ENCODE measurements around the gene LARP4B. TPM values are rescaled to one million over a fixed set of nuclear protein-coding genes. Genes with fewer than 3 reads are reported as not detected.
A peak's percentile ranks its signal among the peaks of the same experiment; 100 is the strongest.

The LARP4B gene
- total and polyA plus RNA-seq, 2 of the 13 experiments (the other 11 are each of a cell fraction or from before 2014, with no cell fraction given) = 19.5 to 30.2 TPM

DNA sequence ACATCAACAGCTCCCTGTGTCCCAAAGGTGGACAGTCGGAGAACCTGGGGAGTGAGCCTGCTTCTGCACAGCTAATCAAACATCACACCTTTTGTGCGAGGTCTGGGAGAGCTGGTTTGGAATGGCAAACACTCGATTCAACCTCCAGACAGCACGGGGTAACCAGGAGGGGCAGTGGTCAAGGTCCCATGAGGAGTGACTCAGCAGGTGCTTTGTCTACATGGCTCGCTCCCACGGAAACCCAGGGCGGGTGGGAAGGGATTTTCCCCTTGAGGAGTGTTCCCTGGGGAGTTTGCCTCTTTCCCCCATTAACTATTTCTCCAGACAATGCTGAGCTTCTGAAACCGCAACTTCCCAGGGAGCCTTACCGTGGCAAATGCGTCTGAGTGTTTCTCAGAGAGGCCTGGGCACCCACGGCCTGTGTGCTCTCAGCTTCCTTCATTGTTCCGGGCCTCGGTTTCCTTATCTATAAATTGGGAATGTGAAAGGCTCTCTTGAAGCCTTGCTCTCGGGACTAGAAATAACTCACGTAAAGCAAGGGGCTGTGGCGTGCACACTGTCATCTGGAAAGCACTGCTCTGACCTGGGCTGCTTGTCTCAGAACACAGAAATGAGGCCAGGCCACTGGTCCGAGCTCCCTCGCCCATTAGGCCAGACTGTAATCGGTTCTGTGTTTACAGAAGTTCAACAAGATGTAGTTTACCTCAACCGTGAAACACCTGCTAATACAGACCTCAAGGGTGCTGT, 42.7 kb upstream of the LARP4B start (continued):
- peak; percentile 99 for TF ChIP-seq TBX2 (CRISPR knock-in tag; IDR thresholded peaks at IDR 0.05; ENCODE audit: borderline replicate concordance)
- TF ChIP-seq FOXO1 (CRISPR knock-in tag; IDR thresholded peaks at IDR 0.05) = peak; percentile 77
- TF ChIP-seq ZBTB38 (CRISPR knock-in tag; IDR thresholded peaks at IDR 0.05) = no peak
- no peak for TF ChIP-seq ZBTB21 (CRISPR knock-in tag; IDR thresholded peaks at IDR 0.05)
- TF ChIP-seq, protein P1, sequence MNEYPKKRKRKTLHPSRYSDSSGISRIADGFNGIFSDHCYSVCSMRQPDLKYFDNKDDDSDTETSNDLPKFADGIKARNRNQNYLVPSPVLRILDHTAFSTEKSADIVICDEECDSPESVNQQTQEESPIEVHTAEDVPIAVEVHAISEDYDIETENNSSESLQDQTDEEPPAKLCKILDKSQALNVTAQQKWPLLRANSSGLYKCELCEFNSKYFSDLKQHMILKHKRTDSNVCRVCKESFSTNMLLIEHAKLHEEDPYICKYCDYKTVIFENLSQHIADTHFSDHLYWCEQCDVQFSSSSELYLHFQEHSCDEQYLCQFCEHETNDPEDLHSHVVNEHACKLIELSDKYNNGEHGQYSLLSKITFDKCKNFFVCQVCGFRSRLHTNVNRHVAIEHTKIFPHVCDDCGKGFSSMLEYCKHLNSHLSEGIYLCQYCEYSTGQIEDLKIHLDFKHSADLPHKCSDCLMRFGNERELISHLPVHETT (CRISPR knock-in tag; conservative IDR thresholded peaks at IDR 0.05) = no peak
- TF ChIP-seq, protein P2, sequence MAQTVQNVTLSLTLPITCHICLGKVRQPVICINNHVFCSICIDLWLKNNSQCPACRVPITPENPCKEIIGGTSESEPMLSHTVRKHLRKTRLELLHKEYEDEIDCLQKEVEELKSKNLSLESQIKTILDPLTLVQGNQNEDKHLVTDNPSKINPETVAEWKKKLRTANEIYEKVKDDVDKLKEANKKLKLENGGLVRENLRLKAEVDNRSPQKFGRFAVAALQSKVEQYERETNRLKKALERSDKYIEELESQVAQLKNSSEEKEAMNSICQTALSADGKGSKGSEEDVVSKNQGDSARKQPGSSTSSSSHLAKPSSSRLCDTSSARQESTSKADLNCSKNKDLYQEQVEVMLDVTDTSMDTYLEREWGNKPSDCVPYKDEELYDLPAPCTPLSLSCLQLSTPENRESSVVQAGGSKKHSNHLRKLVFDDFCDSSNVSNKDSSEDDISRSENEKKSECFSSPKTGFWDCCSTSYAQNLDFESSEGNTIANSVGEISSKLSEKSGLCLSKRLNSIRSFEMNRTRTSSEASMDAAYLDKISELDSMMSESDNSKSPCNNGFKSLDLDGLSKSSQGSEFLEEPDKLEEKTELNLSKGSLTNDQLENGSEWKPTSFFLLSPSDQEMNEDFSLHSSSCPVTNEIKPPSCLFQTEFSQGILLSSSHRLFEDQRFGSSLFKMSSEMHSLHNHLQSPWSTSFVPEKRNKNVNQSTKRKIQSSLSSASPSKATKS (CRISPR knock-in tag; IDR thresholded peaks at IDR 0.05) = no peak
- TF ChIP-seq, protein P3, sequence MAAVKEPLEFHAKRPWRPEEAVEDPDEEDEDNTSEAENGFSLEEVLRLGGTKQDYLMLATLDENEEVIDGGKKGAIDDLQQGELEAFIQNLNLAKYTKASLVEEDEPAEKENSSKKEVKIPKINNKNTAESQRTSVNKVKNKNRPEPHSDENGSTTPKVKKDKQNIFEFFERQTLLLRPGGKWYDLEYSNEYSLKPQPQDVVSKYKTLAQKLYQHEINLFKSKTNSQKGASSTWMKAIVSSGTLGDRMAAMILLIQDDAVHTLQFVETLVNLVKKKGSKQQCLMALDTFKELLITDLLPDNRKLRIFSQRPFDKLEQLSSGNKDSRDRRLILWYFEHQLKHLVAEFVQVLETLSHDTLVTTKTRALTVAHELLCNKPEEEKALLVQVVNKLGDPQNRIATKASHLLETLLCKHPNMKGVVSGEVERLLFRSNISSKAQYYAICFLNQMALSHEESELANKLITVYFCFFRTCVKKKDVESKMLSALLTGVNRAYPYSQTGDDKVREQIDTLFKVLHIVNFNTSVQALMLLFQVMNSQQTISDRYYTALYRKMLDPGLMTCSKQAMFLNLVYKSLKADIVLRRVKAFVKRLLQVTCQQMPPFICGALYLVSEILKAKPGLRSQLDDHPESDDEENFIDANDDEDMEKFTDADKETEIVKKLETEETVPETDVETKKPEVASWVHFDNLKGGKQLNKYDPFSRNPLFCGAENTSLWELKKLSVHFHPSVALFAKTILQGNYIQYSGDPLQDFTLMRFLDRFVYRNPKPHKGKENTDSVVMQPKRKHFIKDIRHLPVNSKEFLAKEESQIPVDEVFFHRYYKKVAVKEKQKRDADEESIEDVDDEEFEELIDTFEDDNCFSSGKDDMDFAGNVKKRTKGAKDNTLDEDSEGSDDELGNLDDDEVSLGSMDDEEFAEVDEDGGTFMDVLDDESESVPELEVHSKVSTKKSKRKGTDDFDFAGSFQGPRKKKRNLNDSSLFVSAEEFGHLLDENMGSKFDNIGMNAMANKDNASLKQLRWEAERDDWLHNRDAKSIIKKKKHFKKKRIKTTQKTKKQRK (IDR thresholded peaks at IDR 0.05; ENCODE audit: low read length) = no peak
- TF ChIP-seq, protein P4, sequence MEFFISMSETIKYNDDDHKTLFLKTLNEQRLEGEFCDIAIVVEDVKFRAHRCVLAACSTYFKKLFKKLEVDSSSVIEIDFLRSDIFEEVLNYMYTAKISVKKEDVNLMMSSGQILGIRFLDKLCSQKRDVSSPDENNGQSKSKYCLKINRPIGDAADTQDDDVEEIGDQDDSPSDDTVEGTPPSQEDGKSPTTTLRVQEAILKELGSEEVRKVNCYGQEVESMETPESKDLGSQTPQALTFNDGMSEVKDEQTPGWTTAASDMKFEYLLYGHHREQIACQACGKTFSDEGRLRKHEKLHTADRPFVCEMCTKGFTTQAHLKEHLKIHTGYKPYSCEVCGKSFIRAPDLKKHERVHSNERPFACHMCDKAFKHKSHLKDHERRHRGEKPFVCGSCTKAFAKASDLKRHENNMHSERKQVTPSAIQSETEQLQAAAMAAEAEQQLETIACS (CRISPR knock-in tag; IDR thresholded peaks at IDR 0.05) = no peak
- no peak for TF ChIP-seq XBP1 (CRISPR knock-in tag; IDR thresholded peaks at IDR 0.05)
- TF ChIP-seq, protein P5, sequence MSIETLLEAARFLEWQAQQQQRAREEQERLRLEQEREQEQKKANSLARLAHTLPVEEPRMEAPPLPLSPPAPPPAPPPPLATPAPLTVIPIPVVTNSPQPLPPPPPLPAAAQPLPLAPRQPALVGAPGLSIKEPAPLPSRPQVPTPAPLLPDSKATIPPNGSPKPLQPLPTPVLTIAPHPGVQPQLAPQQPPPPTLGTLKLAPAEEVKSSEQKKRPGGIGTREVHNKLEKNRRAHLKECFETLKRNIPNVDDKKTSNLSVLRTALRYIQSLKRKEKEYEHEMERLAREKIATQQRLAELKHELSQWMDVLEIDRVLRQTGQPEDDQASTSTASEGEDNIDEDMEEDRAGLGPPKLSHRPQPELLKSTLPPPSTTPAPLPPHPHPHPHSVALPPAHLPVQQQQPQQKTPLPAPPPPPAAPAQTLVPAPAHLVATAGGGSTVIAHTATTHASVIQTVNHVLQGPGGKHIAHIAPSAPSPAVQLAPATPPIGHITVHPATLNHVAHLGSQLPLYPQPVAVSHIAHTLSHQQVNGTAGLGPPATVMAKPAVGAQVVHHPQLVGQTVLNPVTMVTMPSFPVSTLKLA (IDR thresholded peaks at IDR 0.05) = no peak
- TF ChIP-seq ZFP82 (CRISPR knock-in tag; IDR thresholded peaks at IDR 0.05; ENCODE audit: borderline replicate concordance) = no peak
- TF ChIP-seq, protein P6, sequence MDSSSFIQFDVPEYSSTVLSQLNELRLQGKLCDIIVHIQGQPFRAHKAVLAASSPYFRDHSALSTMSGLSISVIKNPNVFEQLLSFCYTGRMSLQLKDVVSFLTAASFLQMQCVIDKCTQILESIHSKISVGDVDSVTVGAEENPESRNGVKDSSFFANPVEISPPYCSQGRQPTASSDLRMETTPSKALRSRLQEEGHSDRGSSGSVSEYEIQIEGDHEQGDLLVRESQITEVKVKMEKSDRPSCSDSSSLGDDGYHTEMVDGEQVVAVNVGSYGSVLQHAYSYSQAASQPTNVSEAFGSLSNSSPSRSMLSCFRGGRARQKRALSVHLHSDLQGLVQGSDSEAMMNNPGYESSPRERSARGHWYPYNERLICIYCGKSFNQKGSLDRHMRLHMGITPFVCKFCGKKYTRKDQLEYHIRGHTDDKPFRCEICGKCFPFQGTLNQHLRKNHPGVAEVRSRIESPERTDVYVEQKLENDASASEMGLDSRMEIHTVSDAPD (CRISPR knock-in tag; IDR thresholded peaks at IDR 0.05) = peak; percentile 75
- TF ChIP-seq ASH2L (IDR thresholded peaks at IDR 0.05; ENCODE audit: insufficient read length, low read depth, low read length) = no peak
- TF ChIP-seq, protein P7, sequence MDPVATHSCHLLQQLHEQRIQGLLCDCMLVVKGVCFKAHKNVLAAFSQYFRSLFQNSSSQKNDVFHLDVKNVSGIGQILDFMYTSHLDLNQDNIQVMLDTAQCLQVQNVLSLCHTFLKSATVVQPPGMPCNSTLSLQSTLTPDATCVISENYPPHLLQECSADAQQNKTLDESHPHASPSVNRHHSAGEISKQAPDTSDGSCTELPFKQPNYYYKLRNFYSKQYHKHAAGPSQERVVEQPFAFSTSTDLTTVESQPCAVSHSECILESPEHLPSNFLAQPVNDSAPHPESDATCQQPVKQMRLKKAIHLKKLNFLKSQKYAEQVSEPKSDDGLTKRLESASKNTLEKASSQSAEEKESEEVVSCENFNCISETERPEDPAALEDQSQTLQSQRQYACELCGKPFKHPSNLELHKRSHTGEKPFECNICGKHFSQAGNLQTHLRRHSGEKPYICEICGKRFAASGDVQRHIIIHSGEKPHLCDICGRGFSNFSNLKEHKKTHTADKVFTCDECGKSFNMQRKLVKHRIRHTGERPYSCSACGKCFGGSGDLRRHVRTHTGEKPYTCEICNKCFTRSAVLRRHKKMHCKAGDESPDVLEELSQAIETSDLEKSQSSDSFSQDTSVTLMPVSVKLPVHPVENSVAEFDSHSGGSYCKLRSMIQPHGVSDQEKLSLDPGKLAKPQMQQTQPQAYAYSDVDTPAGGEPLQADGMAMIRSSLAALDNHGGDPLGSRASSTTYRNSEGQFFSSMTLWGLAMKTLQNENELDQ (CRISPR knock-in tag; IDR thresholded peaks at IDR 0.05; ENCODE audit: borderline replicate concordance) = no peak
